AG09309 (cell line): ENCODE results near the gene SPRED3.

Experiments
- DNase-seq: peaks from one replicate; pipeline ENCODE4 v3.0.0-alpha.2; 2010; ENCODE audit warnings: low read depth
- H3K4me3 ChIP-seq: 2 replicates; pipeline ENCODE4 v1.5.1; 2011; ENCODE audit warnings: mild to moderate bottlenecking, low read depth, low read length, moderate library complexity; ENCODE audit not compliant: control insufficient read depth
- TF ChIP-seq, protein P1 (sequence below): IDR thresholded peaks from 2 replicates; pipeline ENCODE4 v1.5.1; 2011; ENCODE audit warnings: mild to moderate bottlenecking, low read depth, low read length, inconsistent platforms; ENCODE audit not compliant: insufficient read depth, control insufficient read depth; ENCODE audit errors: missing control alignments

Gene SPRED3

GRCh38 chr19:38417544-38418506 lies 29.3 kb downstream of the SPRED3 start:
- H3K4me3 ChIP-seq, result no peak overlapping the region; the same call in 1 of the 2 replicates
- DNase-seq, result no peak
- TF ChIP-seq, protein P1, sequence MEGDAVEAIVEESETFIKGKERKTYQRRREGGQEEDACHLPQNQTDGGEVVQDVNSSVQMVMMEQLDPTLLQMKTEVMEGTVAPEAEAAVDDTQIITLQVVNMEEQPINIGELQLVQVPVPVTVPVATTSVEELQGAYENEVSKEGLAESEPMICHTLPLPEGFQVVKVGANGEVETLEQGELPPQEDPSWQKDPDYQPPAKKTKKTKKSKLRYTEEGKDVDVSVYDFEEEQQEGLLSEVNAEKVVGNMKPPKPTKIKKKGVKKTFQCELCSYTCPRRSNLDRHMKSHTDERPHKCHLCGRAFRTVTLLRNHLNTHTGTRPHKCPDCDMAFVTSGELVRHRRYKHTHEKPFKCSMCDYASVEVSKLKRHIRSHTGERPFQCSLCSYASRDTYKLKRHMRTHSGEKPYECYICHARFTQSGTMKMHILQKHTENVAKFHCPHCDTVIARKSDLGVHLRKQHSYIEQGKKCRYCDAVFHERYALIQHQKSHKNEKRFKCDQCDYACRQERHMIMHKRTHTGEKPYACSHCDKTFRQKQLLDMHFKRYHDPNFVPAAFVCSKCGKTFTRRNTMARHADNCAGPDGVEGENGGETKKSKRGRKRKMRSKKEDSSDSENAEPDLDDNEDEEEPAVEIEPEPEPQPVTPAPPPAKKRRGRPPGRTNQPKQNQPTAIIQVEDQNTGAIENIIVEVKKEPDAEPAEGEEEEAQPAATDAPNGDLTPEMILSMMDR, result no peak

- DNase-seq, result no peak
- H3K4me3 ChIP-seq, result no peak overlapping the region
- TF ChIP-seq, protein P1, result no peak
These were observed 32.4 kb downstream of the SPRED3 start for GRCh38 chr19:38420935-38421334.

DNA sequence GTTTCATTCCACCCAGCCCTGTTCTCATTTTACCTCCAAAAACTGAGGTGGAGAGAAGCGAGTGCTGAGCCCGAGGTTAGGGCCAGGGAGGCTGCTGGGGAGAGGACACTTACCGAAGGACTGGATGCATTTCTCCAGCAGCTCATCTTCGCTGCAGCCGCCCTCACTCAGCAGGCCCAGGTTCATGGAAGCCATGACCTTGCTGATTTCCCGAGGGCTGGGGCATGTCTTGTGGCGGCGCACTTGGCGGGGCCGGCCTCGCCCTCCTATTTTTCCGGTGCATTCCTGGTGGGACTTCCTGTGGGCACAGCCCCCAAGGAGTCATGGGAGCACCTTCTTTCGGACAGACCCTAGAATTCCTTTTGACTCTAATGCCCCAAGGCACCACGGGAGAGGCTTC lies 33.4 kb downstream of the SPRED3 start:
- H3K4me3 ChIP-seq, result no peak overlapping the region
- TF ChIP-seq, protein P1, result no peak
- DNase-seq, result no peak

GRCh38 chr19:38422438-38422837 lies 33.9 kb downstream of the SPRED3 start:
- no peak overlapping the region for H3K4me3 ChIP-seq
- TF ChIP-seq, protein P1, result no peak
- no peak for DNase-seq

GRCh38 chr19:38424272-38424671 lies 35.8 kb downstream of the SPRED3 start:
- no peak for DNase-seq
- no peak overlapping the region for H3K4me3 ChIP-seq
- TF ChIP-seq, protein P1, result no peak

DNA sequence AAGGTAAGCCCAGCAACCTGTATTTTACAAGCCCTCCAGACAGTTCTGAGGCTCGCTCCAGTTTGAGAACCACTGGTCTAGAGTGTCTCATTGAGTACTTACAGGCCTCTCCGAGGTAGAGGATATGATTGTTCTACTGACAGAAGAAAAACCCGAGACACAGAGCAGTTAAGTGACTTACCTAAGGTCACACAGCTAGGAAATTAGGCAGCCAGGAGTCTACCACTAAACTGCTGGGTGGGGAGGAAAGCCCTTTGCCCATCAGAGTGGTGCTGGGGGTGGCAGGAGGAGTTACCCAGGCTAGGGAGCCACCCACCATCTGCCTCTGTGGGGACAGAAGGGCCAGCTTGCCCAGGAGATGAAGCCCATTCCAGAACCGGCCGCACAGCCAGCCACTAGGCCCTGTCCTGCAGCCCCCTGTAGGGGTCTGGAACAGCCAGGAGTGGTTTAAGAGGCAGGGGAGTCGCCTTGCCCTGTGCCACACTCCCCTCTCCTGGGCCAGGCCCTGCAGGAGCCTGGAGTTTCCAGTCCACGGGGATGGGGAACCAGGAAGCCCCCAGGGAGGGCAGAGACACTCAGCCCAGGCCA lies 36.8 kb downstream of the SPRED3 start:
- TF ChIP-seq, protein P1, result no peak
- no peak overlapping the region for H3K4me3 ChIP-seq
- DNase-seq, result no peak
